Measurements from ENCODE around the gene PKD1L1.
"Not testable (repeated sequence)": the region's sequence is repeated elsewhere in the genome, so short reads cannot be mapped to it uniquely, and the experiment has no call there.

Gene PKD1L1

GRCh38 chr7:47957156-47957555 lies 8.9 kb upstream of the PKD1L1 start:
- no peak for DNase-seq

GRCh38 chr7:47956220-47956619 lies 8.0 kb upstream of the PKD1L1 start:
- DNase-seq = no peak

GRCh38 chr7:47954231-47954911 lies 6.1 kb upstream of the PKD1L1 start:
- DNase-seq = no peak

GRCh38 chr7:47953822-47954221 lies 5.6 kb upstream of the PKD1L1 start:
- DNase-seq = no peak

- DNase-seq = no peak
Measured at GRCh38 chr7:47952224-47952623, 4.0 kb upstream of the PKD1L1 start.

GRCh38 chr7:47951374-47951773 lies 3.1 kb upstream of the PKD1L1 start:
- peak; percentile 14 to 18 for DNase-seq

- no peak for DNase-seq
Measured at GRCh38 chr7:47950714-47951113, 2.4 kb upstream of the PKD1L1 start.

GRCh38 chr7:47949703-47950102 lies 1.4 kb upstream of the PKD1L1 start:
- no peak for DNase-seq

GRCh38 chr7:47947355-47947749 lies 914 bp downstream of the PKD1L1 start:
- DNase-seq = no peak

GRCh38 chr7:47946581-47947354 lies 1.5 kb downstream of the PKD1L1 start:
- DNase-seq = no peak

- peak; percentile 6 to 61 for DNase-seq
Measured at GRCh38 chr7:47945261-47946015, 2.8 kb downstream of the PKD1L1 start.

- no peak for DNase-seq
Measured at GRCh38 chr7:47944536-47945260, 3.6 kb downstream of the PKD1L1 start.

GRCh38 chr7:47943676-47944474 lies 4.4 kb downstream of the PKD1L1 start:
- no peak for DNase-seq

GRCh38 chr7:47942651-47943050 lies 5.6 kb downstream of the PKD1L1 start:
- not testable (repeated sequence) for DNase-seq

- no peak for DNase-seq
Measured at GRCh38 chr7:47942132-47942531, 6.1 kb downstream of the PKD1L1 start.

- DNase-seq = no peak
Measured at GRCh38 chr7:47941136-47941844, 7.0 kb downstream of the PKD1L1 start.

- no peak for DNase-seq
Measured at GRCh38 chr7:47940088-47941013, 7.9 kb downstream of the PKD1L1 start.

- DNase-seq = no peak
Measured at GRCh38 chr7:47939425-47940036, 8.7 kb downstream of the PKD1L1 start.

- peak in 1 of 2 experiments; percentile 25 for DNase-seq
Measured at GRCh38 chr7:47938574-47939165, 9.6 kb downstream of the PKD1L1 start.

Measured in NCI-H526 (cell line).